Neural cell (in vitro differentiated cells): Measurements from ENCODE around the gene CYP8B1. TPM values are rescaled to one million over a fixed set of nuclear protein-coding genes. Genes with fewer than 3 reads are reported as not detected.

Source experiments
- H2AFZ ChIP-seq: fragments of 200-600, 300-800 bp; sonication (generic), shearing (Covaris generic); 2 replicates; pipeline ENCODE4 v1.6.0; 2014; ENCODE audit warnings: low read depth, mild to moderate bottlenecking, antibody characterized with exemption, low read length, moderate library complexity
- H3F3A ChIP-seq: fragments of 200-600 bp; shearing (Covaris generic); 2 replicates; pipeline ENCODE4 v1.6.1; 2016; ENCODE audit warnings: mild to moderate bottlenecking, moderate library complexity, mixed read lengths, antibody characterized with exemption, low read length; ENCODE audit not compliant: insufficient read depth, poor library complexity, severe bottlenecking
- H3K27ac ChIP-seq: fragments of 200-600, 300-800 bp; sonication (generic), shearing (Covaris generic); 2 replicates; pipeline ENCODE4 v1.5.1; 2014; ENCODE audit warnings: mild to moderate bottlenecking, low read length, moderate library complexity
- H3K27me3 ChIP-seq: fragments of 300-800, 200-600 bp; sonication (generic), shearing (Covaris generic); 2 replicates; pipeline ENCODE4 v1.6.0; 2014; ENCODE audit warnings: mild to moderate bottlenecking, low read depth, low read length, moderate library complexity; ENCODE audit not compliant: insufficient read depth
- H3K36me3 ChIP-seq: fragments of 300-800, 200-600 bp; sonication (generic), shearing (Covaris generic); 2 replicates; pipeline ENCODE4 v1.5.1; 2014; ENCODE audit warnings: mild to moderate bottlenecking, antibody characterized with exemption, low read length, moderate library complexity; ENCODE audit not compliant: insufficient read depth
- H3K4me2 ChIP-seq: fragments of 300-800, 200-600 bp; sonication (generic), shearing (Covaris generic); 2 replicates; pipeline ENCODE4 v1.6.0; 2014; ENCODE audit warnings: mild to moderate bottlenecking, low read length
- H3K4me3 ChIP-seq: fragments of 300-800, 200-600 bp; sonication (generic), shearing (Covaris generic); 2 replicates; pipeline ENCODE4 v1.5.1; 2014; ENCODE audit warnings: mild to moderate bottlenecking, low read length, moderate library complexity
- H3K79me2 ChIP-seq: fragments of 200-600 bp; shearing (Covaris generic); replicated peaks from 2 replicates; pipeline ENCODE4 v1.6.0; 2014; ENCODE audit warnings: mild to moderate bottlenecking, low read length, moderate library complexity; ENCODE audit not compliant: insufficient read depth
- H3K9ac ChIP-seq: fragments of 300-800, 200-600 bp; sonication (generic), shearing (Covaris generic); 2 replicates; pipeline ENCODE4 v1.6.1; 2016; ENCODE audit warnings: mild to moderate bottlenecking, low read length, mixed read lengths
- H3K9me2 ChIP-seq: fragments of 200-600 bp; shearing (Covaris generic); 2 replicates; pipeline ENCODE4 v1.6.1; 2016; ENCODE audit warnings: mild to moderate bottlenecking, low read length, mixed read lengths; ENCODE audit not compliant: insufficient read depth
- H3K9me3 ChIP-seq: fragments of 200-600, 300-800 bp; sonication (generic), shearing (Covaris generic); 2 replicates; pipeline ENCODE4 v1.6.1; 2016; ENCODE audit warnings: mild to moderate bottlenecking, mixed run types, low read length, moderate library complexity, mixed read lengths
- H4K20me1 ChIP-seq: fragments of 200-600 bp; shearing (Covaris generic); 2 replicates; pipeline ENCODE4 v1.6.1; 2016; ENCODE audit warnings: mild to moderate bottlenecking, mixed run types; ENCODE audit not compliant: insufficient read depth
- CTCF ChIP-seq: fragments of 450-650 bp; IDR thresholded peaks from 2 replicates; pipeline ENCODE4 v1.5.1; 2014; ENCODE audit warnings: antibody characterized with exemption, mild to moderate bottlenecking, moderate library complexity; ENCODE audit not compliant: poor library complexity, severe bottlenecking
- EP300 ChIP-seq: fragments of 450-650 bp; conservative IDR thresholded peaks from 2 replicates; pipeline ENCODE4 v1.6.1; 2014; ENCODE audit warnings: antibody characterized with exemption, mild to moderate bottlenecking, moderate library complexity; ENCODE audit not compliant: poor library complexity, severe bottlenecking
- EZH2 ChIP-seq: fragments of 200-600, 300-800 bp; shearing (Covaris generic), sonication (generic); IDR thresholded peaks from 2 replicates; pipeline ENCODE4 v1.6.1; 2014; ENCODE audit warnings: antibody characterized with exemption, low read length, borderline replicate concordance, mild to moderate bottlenecking; ENCODE audit not compliant: insufficient read depth, poor library complexity, severe bottlenecking
- MXI1 ChIP-seq: fragments of 450-650 bp; conservative IDR thresholded peaks from 2 replicates; pipeline ENCODE4 v1.6.1; 2014; ENCODE audit warnings: antibody characterized with exemption, mild to moderate bottlenecking; ENCODE audit not compliant: poor library complexity, severe bottlenecking
- POLR2AphosphoS5 ChIP-seq: IDR thresholded peaks from 2 replicates; pipeline ENCODE4 v1.6.1; 2012
- RAD21 ChIP-seq: fragments of 450-650 bp; conservative IDR thresholded peaks from 2 replicates; pipeline ENCODE4 v1.6.1; 2014; ENCODE audit warnings: antibody characterized with exemption, mild to moderate bottlenecking, moderate library complexity
- REST ChIP-seq: IDR thresholded peaks from 2 replicates; pipeline ENCODE4 v1.6.1; 2012; ENCODE audit warnings: borderline replicate concordance
- SMC3 ChIP-seq: fragments of 450-650 bp; conservative IDR thresholded peaks from 2 replicates; pipeline ENCODE4 v1.6.1; 2014; ENCODE audit warnings: antibody characterized with exemption, mild to moderate bottlenecking, moderate library complexity; ENCODE audit not compliant: poor library complexity
- TAF1 ChIP-seq: IDR thresholded peaks from 2 replicates; pipeline ENCODE4 v1.6.1; 2012; ENCODE audit warnings: low read depth
- polyA plus RNA-seq: library from polyadenylated mRNA; depleted of rRNA; stranded (reverse); fragments of >200 nt; gene quantifications from 2 replicates; pipeline ENCODE4 v1.2.3, GENCODE V29; 2014

CYP8B1 gene
- polyA plus RNA-seq, 1 donor from 2014 or later = not detected

- Histone ChIP-seq H3K9me2 (no peaks in the 10 kb centered on the region), H3K9me3 (no peaks in the 10 kb centered on the region), H3K27me3 (no peaks in the 10 kb centered on the region), H4K20me1 (no peaks in the 10 kb centered on the region), H3K4me3 (no peak overlapping the region), H3K27ac (no peak overlapping the region), H3K9ac (no peak overlapping the region), H3F3A (no peaks in the 10 kb centered on the region), H2AFZ (no peak overlapping the region), H3K36me3 (no peaks in the 10 kb centered on the region), H3K4me2 (no peak overlapping the region), H3K79me2 (no peaks in the 10 kb centered on the region)
- TF ChIP-seq EP300 = no peak
- TF ChIP-seq MXI1 = no peak
- TF ChIP-seq RAD21 = no peak
- no peak for TF ChIP-seq TAF1
- TF ChIP-seq REST = no peak
- no peak for TF ChIP-seq SMC3
- TF ChIP-seq EZH2 = no peak
- TF ChIP-seq POLR2AphosphoS5 = no peak
- TF ChIP-seq CTCF = no peak
These were observed 11.4 kb upstream of the CYP8B1 start for GRCh38 chr3:42887084-42887483.

GRCh38 chr3:42886294-42886822 lies 10.7 kb upstream of the CYP8B1 start:
- Histone ChIP-seq H3K4me3 (no peak overlapping the region), H3K27ac (no peak overlapping the region), H2AFZ (no peak overlapping the region), H3K4me2 (no peak overlapping the region), H3K9me2 (no peaks in the 10 kb centered on the region), H3K36me3 (no peaks in the 10 kb centered on the region), H3K79me2 (no peaks in the 10 kb centered on the region), H3K9me3 (no peaks in the 10 kb centered on the region), H3K27me3 (no peaks in the 10 kb centered on the region), H4K20me1 (no peaks in the 10 kb centered on the region), H3F3A (no peaks in the 10 kb centered on the region), H3K9ac (no peak overlapping the region)
- TF ChIP-seq RAD21 (no peak), TAF1 (no peak), POLR2AphosphoS5 (no peak)

GRCh38 chr3:42884324-42884723 lies 8.6 kb upstream of the CYP8B1 start:
- no peaks in the 10 kb centered on the region for H4K20me1 ChIP-seq
- H3K9ac ChIP-seq = no peak overlapping the region
- H3K36me3 ChIP-seq = no peaks in the 10 kb centered on the region
- H3K4me3 ChIP-seq = no peak overlapping the region
- H3K27ac ChIP-seq = no peak overlapping the region
- no peaks in the 10 kb centered on the region for H3K9me2 ChIP-seq
- no peak overlapping the region for H3K4me2 ChIP-seq
- TF ChIP-seq EP300 (no peak), EZH2 (no peak), TAF1 (no peak), MXI1 (no peak), CTCF (no peak), REST (no peak), SMC3 (no peak)
- no peaks in the 10 kb centered on the region for H3K9me3 ChIP-seq
- no peaks in the 10 kb centered on the region for H3K79me2 ChIP-seq
- H3F3A ChIP-seq = no peaks in the 10 kb centered on the region
- no peak overlapping the region for H2AFZ ChIP-seq
- H3K27me3 ChIP-seq = no peaks in the 10 kb centered on the region
